M059J (cell line): Measurements from ENCODE around the gene R3HDM4. TPM values are rescaled to one million over a fixed set of nuclear protein-coding genes. Genes with fewer than 3 reads are reported as not detected.
"Not testable (repeated sequence)": the region's sequence is repeated elsewhere in the genome, so short reads cannot be mapped to it uniquely, and the experiment has no call there.

Experiments
- DNase-seq: peaks from one replicate; pipeline ENCODE4 v3.0.0-alpha.2; 2012; ENCODE audit warnings: low read depth
- total RNA-seq: library from RNA; depleted of rRNA; stranded (reverse); fragments of >200 nt; shearing (Covaris generic); gene quantifications from 2 replicates; pipeline ENCODE4 v1.2.3, GENCODE V29; 2014

Gene R3HDM4
- total RNA-seq, 1 experiment from 2014 or later, result 37.0 TPM

- DNase-seq, result not testable (repeated sequence)
Observed at GRCh38 chr19:877992-878660, 34.9 kb downstream of the R3HDM4 start.

- DNase-seq, result no peak
Observed at GRCh38 chr19:876780-877314, 36.2 kb downstream of the R3HDM4 start.

- DNase-seq, result no peak
Observed at GRCh38 chr19:876089-876488, 36.9 kb downstream of the R3HDM4 start.

GRCh38 chr19:875265-875879 lies 37.6 kb downstream of the R3HDM4 start:
- DNase-seq, result no peak

GRCh38 chr19:873561-874041 lies 39.4 kb downstream of the R3HDM4 start:
- DNase-seq, result no peak

- peak; percentile 27 for DNase-seq
Observed at GRCh38 chr19:873084-873483, 39.9 kb downstream of the R3HDM4 start.

- peak; percentile 44 for DNase-seq
Observed at GRCh38 chr19:872266-872951, 40.6 kb downstream of the R3HDM4 start.

- DNase-seq, result no peak
Observed at GRCh38 chr19:871446-872265, 41.4 kb downstream of the R3HDM4 start.

GRCh38 chr19:870963-871401 lies 42.0 kb downstream of the R3HDM4 start:
- DNase-seq, result no peak

GRCh38 chr19:870314-870713 lies 42.7 kb downstream of the R3HDM4 start:
- DNase-seq, result no peak

- DNase-seq, result peak; percentile 95
Observed at GRCh38 chr19:869245-870177, 43.5 kb downstream of the R3HDM4 start.

- no peak for DNase-seq
Observed at GRCh38 chr19:868458-869244, 44.4 kb downstream of the R3HDM4 start.

- DNase-seq, result no peak
Observed at GRCh38 chr19:867855-868457, 45.1 kb downstream of the R3HDM4 start.

- DNase-seq, result no peak
Observed at GRCh38 chr19:867301-867793, 45.7 kb downstream of the R3HDM4 start.

GRCh38 chr19:866769-867300 lies 46.2 kb downstream of the R3HDM4 start:
- DNase-seq, result no peak

- no peak for DNase-seq
Observed at GRCh38 chr19:863315-863620, 49.8 kb downstream of the R3HDM4 start.

- DNase-seq, result no peak
Observed at GRCh38 chr19:862581-863314, 50.3 kb downstream of the R3HDM4 start.
